T-helper 1 cell treated with Interleukin-12 subunit alpha and Interleukin-12 subunit beta and Interleukin-4 antibody, amounts not matched to agents 30 ng/mL and 1 ng/mL, for 36 hours (primary cell): ENCODE data around the gene SLC7A8. TPM values are rescaled to one million over a fixed set of nuclear protein-coding genes. Genes with fewer than 3 reads are reported as not detected.

Source experiments
- intact Hi-C: fragments of 100-400 bp; cut with micrococcal nuclease; formaldehyde crosslinking; loops from one replicate; pipeline ENCODE4 v1.15.1; 2024
- total RNA-seq: library from RNA; stranded (reverse); gene quantifications from 2 replicates; pipeline ENCODE4 v1.2.3, GENCODE V29; 2022

SLC7A8 gene
- total RNA-seq, 1 donor from 2014 or later, result 0.25 TPM

DNA sequence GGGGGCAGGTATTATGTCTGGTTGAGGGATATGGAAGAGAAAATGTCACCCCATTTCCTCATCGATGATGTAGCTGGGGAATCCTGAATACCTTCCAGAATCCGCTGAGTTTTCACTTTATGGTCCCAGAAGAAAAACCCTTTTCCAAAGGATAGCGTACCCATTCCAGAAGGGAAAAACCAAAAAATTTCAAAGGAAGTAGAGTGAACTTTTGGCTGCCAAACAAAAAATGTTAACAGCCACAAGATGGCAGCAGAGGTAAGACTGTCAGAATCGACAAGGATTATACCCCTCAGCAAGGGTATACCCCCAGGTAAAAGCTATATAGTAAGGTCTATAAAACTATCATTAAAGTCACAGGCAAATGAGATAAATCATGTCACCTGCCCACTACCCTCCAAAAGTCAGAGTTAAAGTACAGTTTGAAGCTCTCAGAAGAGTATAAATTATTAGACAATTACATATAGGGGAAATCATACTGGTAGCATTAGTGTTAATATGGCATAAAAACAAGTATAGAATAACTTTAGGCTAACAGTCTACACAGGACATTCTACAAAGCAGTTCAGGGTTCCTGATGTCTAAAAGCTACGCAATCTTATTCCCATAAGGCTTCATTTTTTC, 106.6 kb downstream of the SLC7A8 start:
- intact Hi-C loops, result loop anchor here (2.0 kb wide), 1 partner anchor 32 kb away; no protein-coding TSS in a partner anchor

Other genes with a start within 250 kb of the SLC7A8 start
- 38.0 and 45.4 TPM in 2 replicates for gene HAUS4, start 226.6 kb downstream of the SLC7A8 start, total RNA-seq
- gene AJUBA, start 201.1 kb downstream of the SLC7A8 start, total RNA-seq, result 0.74 and 1.9 TPM in 2 replicates
- gene C14orf93, start 173.5 kb downstream of the SLC7A8 start, total RNA-seq, result 9.3 and 10.1 TPM in 2 replicates
- gene PSMB5, start 148.8 kb downstream of the SLC7A8 start, total RNA-seq, result 73.1 and 73.6 TPM in 2 replicates
- gene PSMB11, start 141.4 kb downstream of the SLC7A8 start, total RNA-seq, result not detected in 2 replicates
- gene CDH24, start 126.1 kb downstream of the SLC7A8 start, total RNA-seq, result 2.0 and 2.2 TPM in 2 replicates
- 219 and 223 TPM in 2 replicates for gene ACIN1, start 88.5 kb downstream of the SLC7A8 start, total RNA-seq
- gene C14orf119, start 88.2 kb downstream of the SLC7A8 start, total RNA-seq, result 47.7 and 50.3 TPM in 2 replicates
- gene CIROP, start 78.7 kb downstream of the SLC7A8 start, total RNA-seq, result not detected in 2 replicates
- gene CEBPE, start 64.4 kb downstream of the SLC7A8 start, total RNA-seq, result 0.34 TPM in 1 of 2 replicates, not detected in the other
- gene RNF212B, start 54.3 kb upstream of the SLC7A8 start, total RNA-seq, result not detected in 2 replicates
- 11.9 and 13.6 TPM in 2 replicates for gene HOMEZ, start 102.5 kb upstream of the SLC7A8 start, total RNA-seq
- gene PPP1R3E, start 119.2 kb upstream of the SLC7A8 start, total RNA-seq, result 23.5 and 26.6 TPM in 2 replicates
- 5.0 and 5.4 TPM in 2 replicates for gene BCL2L2, start 123.2 kb upstream of the SLC7A8 start, total RNA-seq
- 193 TPM in 2 replicates for gene PABPN1, start 137.8 kb upstream of the SLC7A8 start, total RNA-seq
- 3.6 and 3.8 TPM in 2 replicates for gene SLC22A17, start 169.2 kb upstream of the SLC7A8 start, total RNA-seq
- not detected in 2 replicates for gene EFS, start 181.5 kb upstream of the SLC7A8 start, total RNA-seq
- gene IL25, start 189.1 kb upstream of the SLC7A8 start, total RNA-seq, result not detected in 2 replicates
- gene CMTM5, start 193.4 kb upstream of the SLC7A8 start, total RNA-seq, result not detected in 2 replicates
- gene MYH6, start 224.6 kb upstream of the SLC7A8 start, total RNA-seq, result 0.56 and 1.2 TPM in 2 replicates